Measurements from ENCODE around the gene COQ7.

- TF ChIP-seq CTCF (conservative IDR thresholded peaks at IDR 0.05 in 1 of 2, IDR thresholded peaks at IDR 0.05 in 1 of 2; ENCODE audit: low read depth in 1 of 2, low read length in 2 of 2) (no peak), EZH2 (IDR thresholded peaks at IDR 0.05; ENCODE audit: low read length, missing control alignments) (no peak)
These were observed 37.7 kb downstream of the COQ7 start for GRCh38 chr16:19105131-19105530.

Measured in fibroblast of lung (primary cell).